ENCODE results near the gene TULP4. TPM values are rescaled to one million over a fixed set of nuclear protein-coding genes. Genes with fewer than 3 reads are reported as not detected.

TULP4 gene
- total RNA-seq, 2 experiments from 2014 or later: 18.4 to 18.5 TPM

DNA sequence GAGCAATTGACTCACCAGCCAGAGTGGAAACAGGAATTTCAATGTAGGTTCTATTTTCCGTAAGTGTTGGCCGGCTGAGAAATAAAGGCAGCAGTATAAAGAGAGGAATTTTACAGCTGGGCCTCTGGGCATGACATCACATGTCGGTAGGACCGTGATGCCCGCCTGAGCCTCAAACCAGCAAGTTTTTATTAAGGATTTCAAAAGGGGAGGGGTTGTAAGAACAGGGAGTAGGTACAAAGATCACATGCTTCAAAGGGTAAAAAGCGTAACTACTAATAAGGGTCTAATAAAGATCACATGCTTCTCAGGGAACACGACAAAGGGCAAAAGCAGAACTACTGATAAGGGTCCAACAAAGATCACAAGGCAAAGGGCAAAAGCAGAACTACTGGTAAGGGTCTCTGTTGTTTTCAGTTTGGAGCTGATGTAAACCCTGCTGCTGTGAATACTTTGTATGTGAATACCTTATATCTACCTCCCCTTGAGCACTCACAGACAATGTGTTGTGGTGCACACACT, 9.0 kb upstream of the TULP4 start:
- H3K27me3 Mint-ChIP-seq: no peaks in the 10 kb centered on the region
- peaks cover 2% of the 10 kb centered on the region for H3K4me1 Mint-ChIP-seq (ENCODE audit: low read depth)
- ATAC-seq: no peak
- intact Hi-C loops (cut with micrococcal nuclease): no loop called here
- DNase-seq: no peak
- no peak overlapping the region for H3K27ac Mint-ChIP-seq
- TF ChIP-seq, protein P1, sequence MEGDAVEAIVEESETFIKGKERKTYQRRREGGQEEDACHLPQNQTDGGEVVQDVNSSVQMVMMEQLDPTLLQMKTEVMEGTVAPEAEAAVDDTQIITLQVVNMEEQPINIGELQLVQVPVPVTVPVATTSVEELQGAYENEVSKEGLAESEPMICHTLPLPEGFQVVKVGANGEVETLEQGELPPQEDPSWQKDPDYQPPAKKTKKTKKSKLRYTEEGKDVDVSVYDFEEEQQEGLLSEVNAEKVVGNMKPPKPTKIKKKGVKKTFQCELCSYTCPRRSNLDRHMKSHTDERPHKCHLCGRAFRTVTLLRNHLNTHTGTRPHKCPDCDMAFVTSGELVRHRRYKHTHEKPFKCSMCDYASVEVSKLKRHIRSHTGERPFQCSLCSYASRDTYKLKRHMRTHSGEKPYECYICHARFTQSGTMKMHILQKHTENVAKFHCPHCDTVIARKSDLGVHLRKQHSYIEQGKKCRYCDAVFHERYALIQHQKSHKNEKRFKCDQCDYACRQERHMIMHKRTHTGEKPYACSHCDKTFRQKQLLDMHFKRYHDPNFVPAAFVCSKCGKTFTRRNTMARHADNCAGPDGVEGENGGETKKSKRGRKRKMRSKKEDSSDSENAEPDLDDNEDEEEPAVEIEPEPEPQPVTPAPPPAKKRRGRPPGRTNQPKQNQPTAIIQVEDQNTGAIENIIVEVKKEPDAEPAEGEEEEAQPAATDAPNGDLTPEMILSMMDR (IDR thresholded peaks at IDR 0.05): no peak
- CTCF ChIA-PET: no interaction called here
- H3K4me3 Mint-ChIP-seq: no peak overlapping the region
- peaks cover 6% of the 10 kb centered on the region for H3K9me3 Mint-ChIP-seq
- peaks cover 4% of the 10 kb centered on the region for H3K36me3 Mint-ChIP-seq (ENCODE audit: low read depth)
- POLR2A ChIA-PET: no interaction called here

DNA sequence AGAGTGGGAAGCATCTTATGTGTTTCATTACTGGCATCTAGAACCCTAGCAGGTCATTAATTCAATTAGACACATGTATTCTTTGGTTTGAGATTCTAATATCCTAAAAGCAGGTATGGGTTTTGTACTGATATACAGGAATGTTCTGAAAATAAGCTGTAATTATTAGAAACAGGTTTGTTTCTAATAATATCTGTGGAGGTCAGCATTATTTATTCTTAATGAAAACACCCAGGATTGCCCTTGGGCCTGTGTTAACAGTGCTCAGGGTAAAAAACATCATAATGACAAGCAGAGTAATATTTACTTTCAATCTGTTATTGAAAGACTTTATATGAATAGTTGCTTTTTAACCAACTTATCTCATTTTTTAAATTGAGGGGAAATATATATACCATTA, 8.0 kb upstream of the TULP4 start:
- Mint-ChIP-seq H3K4me1 (ENCODE audit: low read depth) (peaks cover 2% of the 10 kb centered on the region), H3K27ac (no peak overlapping the region), H3K9me3 (peaks cover 2% of the 10 kb centered on the region), H3K27me3 (no peaks in the 10 kb centered on the region), H3K36me3 (ENCODE audit: low read depth) (no peaks in the 10 kb centered on the region), H3K4me3 (no peak overlapping the region)
- TF ChIP-seq, protein P1 (IDR thresholded peaks at IDR 0.05): no peak
- DNase-seq (no peak), ATAC-seq (no peak)
- POLR2A ChIA-PET: no interaction called here
- intact Hi-C loops (cut with micrococcal nuclease): no loop called here
- CTCF ChIA-PET: no interaction called here

DNA sequence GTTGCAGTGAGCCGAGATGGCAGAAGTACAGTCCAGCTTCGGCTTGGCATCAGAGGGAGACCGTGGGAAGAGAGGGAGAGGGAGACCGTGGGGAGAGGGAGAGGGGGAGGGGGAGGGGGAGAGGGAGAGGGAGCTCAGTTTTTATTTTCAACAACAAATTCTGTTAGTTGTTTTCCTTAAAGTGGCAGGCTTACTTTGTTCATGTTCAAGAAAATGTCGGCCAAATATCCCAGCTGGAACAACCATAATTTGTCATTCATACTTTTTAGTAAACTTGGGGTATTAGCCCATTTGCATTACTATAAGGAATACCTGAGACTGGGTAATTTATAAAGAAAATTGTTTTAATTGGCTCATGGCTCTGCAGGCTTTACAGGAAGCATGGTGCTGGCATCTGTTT, 2.5 kb upstream of the TULP4 start:
- peaks cover 22% of the 10 kb centered on the region for H3K36me3 Mint-ChIP-seq (ENCODE audit: low read depth)

DNA sequence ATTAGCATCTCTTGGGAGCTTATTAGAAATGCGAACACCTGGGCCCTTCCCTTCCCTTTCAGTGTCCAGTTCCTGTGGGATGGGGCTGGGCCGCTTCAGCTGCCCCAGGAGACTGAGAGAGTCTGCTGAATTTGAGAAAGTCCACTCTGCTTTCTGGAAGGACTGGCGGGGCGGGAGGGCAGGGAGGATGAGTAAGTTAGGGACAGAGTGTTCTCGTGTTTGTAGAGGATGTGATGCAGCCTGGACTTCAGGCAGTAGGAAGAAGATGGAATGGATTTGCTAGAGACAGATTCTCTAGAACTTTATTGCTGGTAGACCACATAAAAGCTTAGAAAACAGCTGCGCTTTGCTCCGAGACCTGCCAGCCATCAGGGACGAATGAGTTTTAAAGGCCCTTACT, 1.1 kb upstream of the TULP4 start:
- ATAC-seq (no peak), DNase-seq (no peak)
- Mint-ChIP-seq H3K36me3 (ENCODE audit: low read depth) (peaks cover 32% of the 10 kb centered on the region), H3K4me1 (ENCODE audit: low read depth) (peaks cover 8% of the 10 kb centered on the region), H3K9me3 (peaks cover 4% of the 10 kb centered on the region), H3K27me3 (no peaks in the 10 kb centered on the region), H3K4me3 (no peak overlapping the region), H3K27ac (no peak overlapping the region)
- intact Hi-C loops (cut with micrococcal nuclease): no loop called here
- POLR2A ChIA-PET: no interaction called here
- TF ChIP-seq, protein P1 (IDR thresholded peaks at IDR 0.05): no peak
- CTCF ChIA-PET: interaction anchor here (0.6 kb wide), 1 partner anchor 421 kb away, joined by 3 read pairs; no protein-coding TSS in a partner anchor

More for the DNA sequence above, 2.5 kb upstream of the TULP4 start:
- Mint-ChIP-seq H3K9me3 (peaks cover 2% of the 10 kb centered on the region), H3K27me3 (no peaks in the 10 kb centered on the region), H3K4me1 (ENCODE audit: low read depth) (peaks cover 7% of the 10 kb centered on the region), H3K27ac (no peak overlapping the region), H3K4me3 (no peak overlapping the region)
- ChIA-PET CTCF (no interaction called here), POLR2A (no interaction called here)
- TF ChIP-seq, protein P1 (IDR thresholded peaks at IDR 0.05): no peak
- no peak for DNase-seq
- intact Hi-C loops (cut with micrococcal nuclease): no loop called here
- no peak for ATAC-seq

DNA sequence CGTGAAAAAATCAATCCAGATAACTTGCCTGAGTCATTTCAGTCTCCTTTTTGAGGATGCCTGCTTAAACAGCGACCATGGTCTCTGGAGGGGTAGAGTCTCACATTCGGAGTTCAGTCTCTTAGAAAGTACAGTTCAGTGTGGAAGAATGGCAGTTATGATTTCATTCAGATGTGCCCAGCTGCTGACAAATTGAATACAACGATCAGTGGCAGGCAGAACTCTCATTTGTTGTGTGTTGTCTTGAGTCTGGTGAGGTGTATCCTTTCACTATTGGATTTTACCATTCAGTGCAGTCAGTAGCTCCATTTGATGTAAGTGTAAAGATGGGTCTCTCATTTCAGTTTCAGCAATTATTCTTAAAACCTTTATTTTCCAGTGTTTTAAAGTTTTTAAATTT, 639 bp upstream of the TULP4 start:
- ATAC-seq (no peak), DNase-seq (no peak)
- Mint-ChIP-seq H3K27ac (no peak overlapping the region), H3K4me3 (no peak overlapping the region), H3K36me3 (ENCODE audit: low read depth) (peaks cover 35% of the 10 kb centered on the region), H3K27me3 (no peaks in the 10 kb centered on the region), H3K4me1 (ENCODE audit: low read depth) (peaks cover 8% of the 10 kb centered on the region), H3K9me3 (peaks cover 4% of the 10 kb centered on the region)
- ChIA-PET POLR2A (no interaction called here), CTCF (interaction anchor here (0.6 kb wide), 1 partner anchor 421 kb away, joined by 3 read pairs; no protein-coding TSS in a partner anchor)
- intact Hi-C loops (cut with micrococcal nuclease): no loop called here
- TF ChIP-seq, protein P1 (IDR thresholded peaks at IDR 0.05): no peak

Measured in activated CD8-positive, alpha-beta T cell treated with anti-CD3 and anti-CD28 coated beads for 36 hours (primary cell).